ENCODE results near the gene WFDC1.

- TF ChIP-seq CTCF (IDR thresholded peaks at IDR 0.05; ENCODE audit: insufficient read depth, low read length): no peak
- no peak for TF ChIP-seq POLR2AphosphoS5 (IDR thresholded peaks at IDR 0.05; ENCODE audit: low read depth)
These were observed 47.3 kb upstream of the WFDC1 start for GRCh38 chr16:84247331-84247730.

All from HL-60 (cell line).